Activated CD8-positive, alpha-beta T cell treated with anti-CD3 and anti-CD28 coated beads for 36 hours (primary cell): Measurements from ENCODE around the gene FBXO10. TPM values are rescaled to one million over a fixed set of nuclear protein-coding genes. Genes with fewer than 3 reads are reported as not detected.
"Not testable (repeated sequence)": the region's sequence is repeated elsewhere in the genome, so short reads cannot be mapped to it uniquely, and the experiment has no call there.

ENCODE experiments used
- ATAC-seq: fragments of 200-7000 bp; cut with Tn5 transposase; one replicate; pipeline ENCODE4 v1.10.0; 2021; ENCODE audit warnings: mild to moderate bottlenecking, moderate library complexity
- CTCF ChIA-PET: fragments of 350-600 bp; sonication (Branson Sonifier 250); formaldehyde crosslinking; loops from one replicate; lab custom pipeline; 2021; ENCODE audit warnings: antibody characterized with exemption; lab: Charles Lee
- POLR2A ChIA-PET: fragments of 350-600 bp; sonication (Branson Sonifier 250); formaldehyde crosslinking; loops from one replicate; lab custom pipeline; 2021; ENCODE audit warnings: antibody characterized with exemption; lab: Charles Lee
- DNase-seq: peaks from one replicate; pipeline ENCODE4 v3.0.0-alpha.2; 2020
- H3K27ac Mint-ChIP-seq: one replicate; pipeline ENCODE4 v1.8.0; 2021; ENCODE audit warnings: mild to moderate bottlenecking, mixed read lengths
- H3K27me3 Mint-ChIP-seq: one replicate; pipeline ENCODE4 v1.8.0; 2021; ENCODE audit warnings: mixed read lengths
- H3K36me3 Mint-ChIP-seq: one replicate; pipeline ENCODE4 v1.8.0; 2021; ENCODE audit warnings: low read depth, mixed read lengths
- H3K4me1 Mint-ChIP-seq: one replicate; pipeline ENCODE4 v1.8.0; 2021; ENCODE audit warnings: low read depth, mixed read lengths
- H3K4me3 Mint-ChIP-seq: one replicate; pipeline ENCODE4 v1.8.0; 2021; ENCODE audit warnings: mild to moderate bottlenecking, moderate library complexity, mixed read lengths
- H3K9me3 Mint-ChIP-seq: one replicate; pipeline ENCODE4 v1.8.0; 2021; ENCODE audit warnings: mixed read lengths
- CTCF ChIP-seq: fragments of 200-600 bp; IDR thresholded peaks from one replicate; pipeline ENCODE4 v1.8.0; 2022; ENCODE audit warnings: antibody characterized with exemption, mild to moderate bottlenecking
- intact Hi-C: fragments of 100-400 bp; cut with micrococcal nuclease; formaldehyde crosslinking; loops from one replicate; pipeline ENCODE4 v1.10.0; 2022
- total RNA-seq, 2 experiments: library from RNA; stranded (reverse); gene quantifications; one replicate each; pipeline ENCODE4 v1.2.3, GENCODE V29; 2021

The FBXO10 gene
- total RNA-seq, 2 experiments from 2014 or later: 2.5 to 3.6 TPM

- H3K4me1 Mint-ChIP-seq: no peaks in the 10 kb centered on the region
- POLR2A ChIA-PET: no interaction called here
- H3K36me3 Mint-ChIP-seq: peaks cover 8% of the 10 kb centered on the region
- ATAC-seq: no peak
- CTCF ChIA-PET: no interaction called here
- no peak overlapping the region for H3K27ac Mint-ChIP-seq
- no peak for TF ChIP-seq CTCF
- no peaks in the 10 kb centered on the region for H3K27me3 Mint-ChIP-seq
- no peaks in the 10 kb centered on the region for H3K9me3 Mint-ChIP-seq
- intact Hi-C loops: no loop called here
- DNase-seq: no peak
- H3K4me3 Mint-ChIP-seq: no peak overlapping the region
These were observed 55.1 kb downstream of the FBXO10 start for GRCh38 chr9:37521111-37521510.

- ATAC-seq (no peak), DNase-seq (no peak)
These were observed 55.5 kb downstream of the FBXO10 start for GRCh38 chr9:37520641-37521040.

GRCh38 chr9:37517923-37518322 lies 58.3 kb downstream of the FBXO10 start:
- POLR2A ChIA-PET: no interaction called here
- H3K4me1 Mint-ChIP-seq: no peaks in the 10 kb centered on the region
- CTCF ChIA-PET: no interaction called here
- no peak overlapping the region for H3K27ac Mint-ChIP-seq
- H3K9me3 Mint-ChIP-seq: no peaks in the 10 kb centered on the region
- intact Hi-C loops: loop anchor here (10.0 kb wide), 1 partner anchor 63 kb away; no protein-coding TSS in a partner anchor
- peaks cover 9% of the 10 kb centered on the region for H3K36me3 Mint-ChIP-seq
- ATAC-seq (no peak), DNase-seq (no peak)
- no peak overlapping the region for H3K4me3 Mint-ChIP-seq
- no peaks in the 10 kb centered on the region for H3K27me3 Mint-ChIP-seq
- TF ChIP-seq CTCF: no peak

More at GRCh38 chr9:37520641-37521040, 55.5 kb downstream of the FBXO10 start:
- H3K4me1 Mint-ChIP-seq: no peaks in the 10 kb centered on the region
- intact Hi-C loops: no loop called here
- TF ChIP-seq CTCF: no peak
- no peaks in the 10 kb centered on the region for H3K9me3 Mint-ChIP-seq
- no peak overlapping the region for H3K4me3 Mint-ChIP-seq
- POLR2A ChIA-PET: no interaction called here
- H3K27ac Mint-ChIP-seq: no peak overlapping the region
- peaks cover 8% of the 10 kb centered on the region for H3K36me3 Mint-ChIP-seq
- no peaks in the 10 kb centered on the region for H3K27me3 Mint-ChIP-seq
- CTCF ChIA-PET: no interaction called here

GRCh38 chr9:37515620-37516258 lies 60.4 kb downstream of the FBXO10 start:
- DNase-seq (no peak), ATAC-seq (no peak)
- POLR2A ChIA-PET: interaction anchor here (0.7 to 1.1 kb wide), 2 partner anchors 19 to 73 kb away, joined by 3 to 4 read pairs; no protein-coding TSS in a partner anchor
- no peak overlapping the region for H3K27ac Mint-ChIP-seq
- peaks cover 3% of the 10 kb centered on the region for H3K4me1 Mint-ChIP-seq
- peaks cover 7% of the 10 kb centered on the region for H3K36me3 Mint-ChIP-seq
- H3K4me3 Mint-ChIP-seq: no peak overlapping the region
- no peaks in the 10 kb centered on the region for H3K27me3 Mint-ChIP-seq
- intact Hi-C loops: loop anchor here (10.0 kb wide), 1 partner anchor 61 kb away; no protein-coding TSS in a partner anchor
- no peak for TF ChIP-seq CTCF
- CTCF ChIA-PET: no interaction called here
- no peaks in the 10 kb centered on the region for H3K9me3 Mint-ChIP-seq

- no peak for ATAC-seq
- POLR2A ChIA-PET: interaction anchor here (1.0 to 1.1 kb wide), 2 partner anchors 73 to 286 kb away, joined by 3 read pairs; no protein-coding TSS in a partner anchor
- CTCF ChIA-PET: no interaction called here
These were observed 61.2 kb downstream of the FBXO10 start for GRCh38 chr9:37514999-37515398.

GRCh38 chr9:37514415-37514814 lies 61.8 kb downstream of the FBXO10 start:
- H3K36me3 Mint-ChIP-seq, ATAC-seq, H3K4me1 Mint-ChIP-seq, H3K27ac Mint-ChIP-seq, H3K27me3 Mint-ChIP-seq, H3K9me3 Mint-ChIP-seq, DNase-seq, CTCF ChIA-PET, H3K4me3 Mint-ChIP-seq: not testable (repeated sequence)
- POLR2A ChIA-PET: interaction anchor here (0.5 to 1.0 kb wide), 3 partner anchors 54 to 351 kb away, joined by 3 read pairs; no protein-coding TSS in a partner anchor
- intact Hi-C loops: loop anchor here (10.0 kb wide), 1 partner anchor 60 kb away; no protein-coding TSS in a partner anchor

More at GRCh38 chr9:37514999-37515398, 61.2 kb downstream of the FBXO10 start:
- Mint-ChIP-seq H3K27me3 (no peaks in the 10 kb centered on the region), H3K4me1 (peaks cover 3% of the 10 kb centered on the region), H3K27ac (no peak overlapping the region), H3K9me3 (no peaks in the 10 kb centered on the region), H3K36me3 (peaks cover 6% of the 10 kb centered on the region), H3K4me3 (no peak overlapping the region)
- intact Hi-C loops: loop anchor here (10.0 kb wide), 1 partner anchor 60 kb away; no protein-coding TSS in a partner anchor
- no peak for DNase-seq
- no peak for TF ChIP-seq CTCF
